NCI-H524 (cell line): Measurements from ENCODE around the gene WASF1.
A peak's percentile ranks its signal among the peaks of the same experiment; 100 is the strongest.
"Not testable (repeated sequence)": the region's sequence is repeated elsewhere in the genome, so short reads cannot be mapped to it uniquely, and the experiment has no call there.

Experiments used
- DNase-seq, 2 experiments: peaks; one replicate each; lab custom pipeline; 2025; lab: John Stamatoyannopoulos, UW

WASF1 gene

GRCh38 chr6:110089323-110089722 lies 90.1 kb downstream of the WASF1 start:
- no peak for DNase-seq

DNA sequence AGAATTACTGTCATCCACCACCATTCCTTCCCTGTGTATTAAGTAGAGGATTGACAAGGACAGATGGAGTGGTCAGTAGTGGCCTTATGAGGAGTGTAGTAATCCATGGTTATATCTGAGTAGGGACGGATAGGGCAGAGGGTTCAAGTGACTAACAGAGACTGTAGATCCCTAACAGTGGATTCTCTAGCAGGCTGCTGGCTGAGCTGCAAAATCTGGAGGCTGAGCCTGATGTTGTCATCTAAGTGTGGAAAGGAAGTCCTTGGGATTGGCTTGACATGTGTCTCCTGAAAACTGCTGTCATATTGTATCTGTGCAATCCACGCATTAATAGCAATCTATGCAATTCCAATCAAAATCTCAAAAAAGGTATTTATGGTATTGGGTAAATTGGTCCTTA lies 94.2 kb downstream of the WASF1 start:
- DNase-seq = no peak

DNA sequence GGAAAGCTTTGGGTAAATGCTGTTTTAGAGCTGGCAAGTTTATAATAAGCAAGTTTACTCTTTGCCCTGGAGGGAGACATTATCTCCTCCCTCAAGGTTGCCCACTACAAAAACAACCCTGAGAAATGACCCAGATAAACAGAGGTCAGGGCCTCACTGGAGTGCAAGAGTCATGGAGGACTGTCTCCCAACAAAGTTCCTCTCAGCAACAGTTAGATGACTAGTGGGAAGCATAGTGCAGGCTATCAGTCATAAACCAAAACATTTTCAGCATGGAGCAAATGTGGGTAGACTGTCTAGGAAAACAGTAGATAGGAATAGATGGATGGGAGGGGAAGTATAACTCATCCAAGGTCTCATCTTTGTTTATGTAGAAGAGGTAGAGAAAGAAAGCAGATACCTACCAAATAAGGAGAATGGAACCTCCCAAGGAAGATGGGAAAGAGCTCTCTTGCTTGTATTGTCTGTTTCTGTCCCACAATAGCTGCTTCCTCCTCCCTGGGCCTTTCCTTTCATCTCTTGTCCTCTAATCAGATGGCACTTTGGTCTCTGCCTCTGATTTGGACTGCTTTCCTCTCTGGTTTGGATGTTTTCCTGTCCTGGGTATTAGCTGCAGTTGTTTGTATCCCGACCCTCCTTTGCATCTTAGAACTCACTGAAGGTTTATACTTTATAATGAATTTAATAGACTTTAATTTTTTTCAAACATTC lies 95.4 kb downstream of the WASF1 start:
- DNase-seq = no peak

DNA sequence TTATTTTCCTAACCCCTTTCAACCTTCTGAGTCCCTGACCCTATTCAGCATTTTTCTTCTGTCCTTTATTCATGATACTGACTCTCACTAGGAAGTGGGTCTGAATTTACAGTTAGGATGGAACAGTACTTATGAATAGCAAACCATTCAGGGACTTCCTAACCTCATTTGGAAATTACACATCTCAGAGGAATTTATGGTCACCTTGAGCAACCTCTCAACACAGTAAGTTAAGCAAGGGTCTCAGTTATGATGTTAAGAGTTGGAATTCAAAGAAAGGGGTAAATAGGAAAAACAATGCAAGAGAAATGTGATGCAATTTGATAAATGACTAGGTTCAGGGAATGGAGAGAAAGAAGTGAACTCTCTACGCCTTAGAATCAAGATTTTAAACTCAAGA lies 104.1 kb downstream of the WASF1 start:
- DNase-seq = no peak

DNA sequence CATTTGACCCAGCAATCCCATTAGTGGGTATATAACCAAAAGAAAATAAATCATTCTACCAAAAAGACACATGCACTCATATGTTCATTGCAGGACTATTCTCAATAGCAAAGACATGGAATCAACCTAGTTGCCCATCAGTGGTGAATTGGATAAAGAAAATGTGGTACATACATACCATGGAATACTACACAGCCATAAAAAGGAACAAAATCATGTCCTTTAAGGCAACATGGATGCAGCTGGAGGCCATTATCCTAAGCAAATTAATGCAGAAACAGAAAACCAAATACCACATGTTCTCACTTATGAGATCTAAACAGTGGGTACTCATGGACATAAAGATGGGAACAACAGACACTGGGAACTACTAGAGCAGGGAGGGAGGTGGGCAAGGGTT lies 106.0 kb downstream of the WASF1 start:
- not testable (repeated sequence) for DNase-seq

DNA sequence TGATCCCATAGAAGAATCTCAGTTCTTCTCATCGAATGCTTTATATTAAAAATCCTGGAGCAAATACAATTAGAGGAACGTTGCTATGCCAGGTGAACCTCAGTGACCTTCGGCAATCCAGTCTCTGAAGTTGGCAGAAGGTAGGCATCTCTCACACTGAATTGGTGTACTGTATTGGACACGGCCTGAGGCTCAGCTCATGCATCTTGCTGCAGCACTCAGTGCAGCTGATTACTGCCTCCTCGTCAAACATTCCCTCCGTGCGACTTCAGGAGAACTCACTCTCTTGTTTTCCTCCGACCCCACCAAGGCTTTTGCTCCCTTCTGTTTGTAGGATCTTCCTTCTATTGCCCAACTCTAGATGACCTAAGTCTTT lies 110.9 kb downstream of the WASF1 start:
- no peak for DNase-seq

DNA sequence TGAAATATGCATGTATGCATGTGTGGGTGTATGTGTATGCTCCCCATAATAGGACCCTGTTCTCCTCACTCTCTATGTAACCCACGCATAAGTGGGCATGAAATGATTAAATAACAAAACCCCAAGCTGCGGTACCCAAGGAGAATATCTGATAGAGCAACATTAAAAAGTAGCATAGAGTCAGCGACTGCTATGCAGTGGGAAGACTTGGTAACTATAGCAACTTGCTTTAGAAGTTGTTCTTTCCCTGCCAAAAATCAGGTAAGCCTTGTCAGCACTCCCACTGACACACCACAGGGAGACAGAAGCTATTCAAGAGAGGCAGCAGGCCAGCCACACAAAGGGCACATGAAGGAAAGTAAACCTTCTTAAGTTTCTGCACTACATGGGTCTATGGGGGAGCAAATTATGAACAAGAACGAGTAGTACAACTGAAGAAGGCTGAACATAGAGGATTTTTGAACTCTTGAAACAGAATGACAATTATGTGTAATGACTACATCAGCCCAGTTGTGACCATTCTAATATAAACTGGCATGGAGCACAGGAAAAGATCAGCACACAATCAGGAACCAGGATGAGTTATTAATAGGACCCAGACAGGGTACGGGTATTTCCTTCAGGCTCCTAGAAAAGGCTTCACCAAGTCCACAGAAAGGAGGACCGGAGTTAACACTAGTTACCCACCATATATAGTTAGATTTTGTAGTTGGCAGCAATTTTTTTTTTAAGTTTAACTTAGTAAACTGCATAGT lies 111.5 kb downstream of the WASF1 start:
- no peak for DNase-seq

- no peak for DNase-seq
Observed at GRCh38 chr6:110064744-110065524, 114.5 kb downstream of the WASF1 start.

DNA sequence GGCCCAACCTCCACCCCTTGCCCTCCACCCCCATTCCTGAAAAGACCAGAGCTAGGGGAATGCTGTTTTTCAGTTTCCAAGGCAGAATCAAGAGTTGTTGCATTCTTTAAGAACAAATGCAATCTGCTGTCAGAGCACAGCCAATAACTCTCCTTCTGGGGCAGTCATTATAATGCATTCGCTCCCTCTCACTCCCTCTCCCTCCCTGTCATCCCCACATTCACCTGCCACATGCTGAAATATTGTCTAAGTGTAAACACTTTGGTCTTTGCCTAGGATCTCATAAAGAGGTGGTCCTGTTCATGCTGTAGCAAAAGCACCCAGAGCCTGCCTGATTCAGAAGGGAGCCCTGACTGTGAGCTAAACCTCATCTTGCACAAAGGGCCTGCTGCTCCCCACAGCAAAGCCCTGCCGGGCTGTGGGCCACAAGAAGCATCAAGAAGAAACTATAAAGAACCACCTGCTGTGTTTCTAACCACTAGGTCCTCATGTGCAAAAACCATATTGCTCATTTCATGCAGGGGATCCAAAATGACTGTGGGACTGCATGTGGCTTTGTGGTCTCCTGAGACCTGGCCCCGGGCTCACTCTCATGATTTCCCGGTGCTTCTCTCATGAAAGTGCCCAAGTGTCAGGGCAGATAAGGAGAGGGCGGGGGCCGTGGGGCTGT lies 115.7 kb downstream of the WASF1 start:
- DNase-seq = no peak

- peak; percentile 76 to 86 for DNase-seq
Observed at GRCh38 chr6:110055387-110055735, 124.1 kb downstream of the WASF1 start.

GRCh38 chr6:110054664-110055386 lies 124.6 kb downstream of the WASF1 start:
- DNase-seq = no peak

DNA sequence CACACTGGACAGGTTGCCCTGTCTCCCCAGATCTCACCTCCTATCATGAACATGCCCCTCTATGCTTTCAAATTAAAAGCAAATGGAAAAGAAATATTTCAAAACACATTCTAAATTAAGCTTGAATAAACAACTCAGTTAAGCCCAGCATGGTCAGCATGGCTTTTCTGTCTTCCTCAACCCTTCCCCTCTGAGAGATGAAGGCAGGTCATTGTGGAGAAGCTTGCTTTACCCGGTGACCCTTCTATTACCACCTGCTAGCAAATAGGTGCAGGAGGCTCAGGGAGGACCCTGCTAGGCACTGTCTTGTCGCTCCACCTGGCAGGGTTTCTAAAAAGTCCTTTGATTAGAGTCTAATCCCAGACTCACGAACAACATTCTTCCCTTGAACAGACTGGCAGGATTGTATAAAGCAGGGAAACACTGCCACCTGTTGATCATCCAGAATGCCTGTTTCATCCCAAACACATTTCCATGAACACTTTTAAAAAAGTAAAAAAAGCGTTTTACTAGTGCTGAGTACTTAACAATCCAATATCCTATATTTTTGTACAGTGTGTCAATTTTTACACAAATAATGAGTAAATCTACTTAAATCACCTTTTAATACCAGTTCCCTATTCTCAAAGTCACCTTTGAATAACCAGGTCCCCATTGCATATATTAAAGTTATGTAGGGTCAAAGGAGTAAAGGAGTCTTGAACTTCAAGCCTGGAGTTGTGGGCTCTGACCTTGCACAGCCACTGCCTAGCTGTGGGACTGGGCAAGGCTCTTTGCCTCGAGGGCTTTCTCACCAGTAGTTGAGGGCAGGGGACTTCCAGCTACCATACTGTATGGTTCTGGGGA lies 125.9 kb downstream of the WASF1 start:
- DNase-seq = peak; percentile 33 to 64

GRCh38 chr6:110050440-110050813 lies 129.0 kb downstream of the WASF1 start:
- DNase-seq = no peak
